A673 (cell line): ENCODE data around the gene GABRD. TPM values are rescaled to one million over a fixed set of nuclear protein-coding genes. Genes with fewer than 3 reads are reported as not detected.

Experiments
- BruUV-seq: library from RNA; stranded (reverse); fragments of 400-500 nt; replicated peaks from 2 replicates; lab custom pipeline; 2021; lab: Mats Ljungman, UMichigan
- CTCF ChIA-PET: fragments of 300-600 bp; sonication (Branson Sonifier 250); formaldehyde crosslinking; loops from one replicate; lab custom pipeline; 2022; ENCODE audit warnings: antibody characterized with exemption; lab: Charles Lee
- POLR2A ChIA-PET: fragments of 300-600 bp; sonication (Branson Sonifier 250); formaldehyde crosslinking; loops from one replicate; lab custom pipeline; 2022; ENCODE audit warnings: antibody characterized with exemption; ENCODE audit not compliant: low non-redundant PET; lab: Charles Lee
- DNase-seq: peaks from one replicate; pipeline ENCODE4 v3.0.0-alpha.2; 2015; ENCODE audit warnings: low spot score
- H3K27ac ChIP-seq: fragments of 200-600 bp; sonication (generic); 2 replicates; pipeline ENCODE4 v1.5.1; 2016; ENCODE audit warnings: mixed run types, low read depth, mild to moderate bottlenecking, mixed read lengths, antibody characterized with exemption, low read length; ENCODE audit not compliant: poor library complexity, severe bottlenecking
- H3K27me3 ChIP-seq: fragments of 200-600 bp; sonication (generic); replicated peaks from 2 replicates; pipeline ENCODE4 v1.6.1; 2017; ENCODE audit warnings: mixed run types, low read depth, mild to moderate bottlenecking, mixed read lengths, antibody characterized with exemption, low read length; ENCODE audit not compliant: insufficient read depth, poor library complexity
- H3K36me3 ChIP-seq: fragments of 200-600 bp; sonication (generic); 2 replicates; pipeline ENCODE4 v1.6.1; 2016; ENCODE audit warnings: mixed run types, mild to moderate bottlenecking, mixed read lengths, antibody characterized with exemption, low read length; ENCODE audit not compliant: insufficient read depth, poor library complexity, severe bottlenecking
- H3K4me1 ChIP-seq: fragments of 200-600 bp; sonication (generic); 2 replicates; pipeline ENCODE4 v1.6.1; 2017; ENCODE audit warnings: mixed run types, mild to moderate bottlenecking, mixed read lengths, antibody characterized with exemption, low read length; ENCODE audit not compliant: insufficient read depth, poor library complexity, severe bottlenecking
- H3K4me3 ChIP-seq: fragments of 200-600 bp; sonication (generic); 2 replicates; pipeline ENCODE4 v1.5.1; 2016; ENCODE audit warnings: low read depth, mixed run types, mild to moderate bottlenecking, mixed read lengths, low read length; ENCODE audit not compliant: poor library complexity, severe bottlenecking
- H3K9me3 ChIP-seq: fragments of 200-600 bp; sonication (generic); 2 replicates; pipeline ENCODE4 v1.6.1; 2016; ENCODE audit warnings: mixed run types, low read depth, mild to moderate bottlenecking, mixed read lengths, antibody characterized with exemption, low read length; ENCODE audit not compliant: poor library complexity, severe bottlenecking
- CTCF ChIP-seq: fragments of 300-800, 200-600 bp; sonication (generic); conservative IDR thresholded peaks from 2 replicates; pipeline ENCODE4 v1.5.1; 2017; ENCODE audit warnings: low read depth, mild to moderate bottlenecking, antibody characterized with exemption, low read length, moderate library complexity, mixed read lengths
- EZH2 ChIP-seq: fragments of 200-600 bp; sonication (generic); IDR thresholded peaks from 2 replicates; pipeline ENCODE4 v1.6.1; 2017; ENCODE audit warnings: borderline replicate concordance, low read depth, mild to moderate bottlenecking, mixed read lengths, antibody characterized with exemption, low read length; ENCODE audit not compliant: poor library complexity, severe bottlenecking
- intact Hi-C: fragments of 100-400 bp; cut with micrococcal nuclease; formaldehyde crosslinking; loops from one replicate; pipeline ENCODE4 v1.10.0; 2022; ENCODE audit not compliant: unreplicated experiment
- total RNA-seq: library from RNA; stranded (reverse); gene quantifications from 2 replicates; pipeline ENCODE4 v1.2.3, GENCODE V29; 2021

Gene GABRD
- total RNA-seq, 1 experiment from 2014 or later = not detected

GRCh38 chr1:1971017-1971416, 48.1 kb upstream of the GABRD start:
- no peak for TF ChIP-seq CTCF
- no peak for TF ChIP-seq EZH2
- CTCF ChIA-PET = no interaction called here
- no peak for DNase-seq
- Histone ChIP-seq H3K27ac (no peak overlapping the region), H3K9me3 (no peaks in the 10 kb centered on the region), H3K36me3 (no peaks in the 10 kb centered on the region), H3K4me1 (no peaks in the 10 kb centered on the region), H3K4me3 (no peak overlapping the region), H3K27me3 (peaks cover 3% of the 10 kb centered on the region)
- POLR2A ChIA-PET = no interaction called here
- intact Hi-C loops = no loop called here
- no TSS peak for BruUV-seq

- Histone ChIP-seq H3K36me3 (no peaks in the 10 kb centered on the region), H3K9me3 (no peaks in the 10 kb centered on the region), H3K27ac (no peak overlapping the region), H3K4me3 (no peak overlapping the region), H3K27me3 (peaks cover 3% of the 10 kb centered on the region), H3K4me1 (no peaks in the 10 kb centered on the region)
- TF ChIP-seq EZH2 (no peak), CTCF (no peak)
- ChIA-PET CTCF (no interaction called here), POLR2A (no interaction called here)
- DNase-seq = no peak
- BruUV-seq = no TSS peak
- intact Hi-C loops = no loop called here
Measured at GRCh38 chr1:1971688-1972087, 47.5 kb upstream of the GABRD start.

GRCh38 chr1:1972976-1973715, 46.0 kb upstream of the GABRD start:
- no peak for TF ChIP-seq CTCF
- TF ChIP-seq EZH2 = no peak
- no peaks in the 10 kb centered on the region for H3K4me1 ChIP-seq
- no peaks in the 10 kb centered on the region for H3K9me3 ChIP-seq
- H3K36me3 ChIP-seq = no peaks in the 10 kb centered on the region
- no TSS peak for BruUV-seq
- intact Hi-C loops = no loop called here
- no peak overlapping the region for H3K4me3 ChIP-seq
- H3K27me3 ChIP-seq = peaks cover 3% of the 10 kb centered on the region
- ChIA-PET POLR2A (no interaction called here), CTCF (no interaction called here)
- no peak overlapping the region for H3K27ac ChIP-seq
- DNase-seq = no peak
